GM12878 (cell line): Measurements from ENCODE around the gene PAQR5. TPM values are rescaled to one million over a fixed set of nuclear protein-coding genes. Genes with fewer than 3 reads are reported as not detected.

ENCODE experiments used
- ATAC-seq: fragments of 200-7000 bp; cut with Tn5 transposase; 3 replicates; pipeline ENCODE4 v1.9.1; 2020; ENCODE audit warnings: mild to moderate bottlenecking, moderate library complexity
- BruUV-seq: library from RNA; stranded (reverse); fragments of 400-500 nt; replicated peaks from 2 replicates; lab custom pipeline; 2021; lab: Mats Ljungman, UMichigan
- CTCF ChIA-PET: fragments of 300-600 bp; sonication (Branson Sonifier 250); formaldehyde crosslinking; extraction: SDS; loops from one replicate; lab custom pipeline; 2021; ENCODE audit warnings: inconsistent platforms; lab: Yijun Ruan, JAX
- POLR2A ChIA-PET: fragments of 350-600 bp; formaldehyde crosslinking; extraction: SDS; loops from one replicate; lab custom pipeline; 2021; ENCODE audit warnings: inconsistent platforms; lab: Charles Lee
- RAD21 ChIA-PET: fragments of 300-600 bp; sonication (Branson Sonifier 250); formaldehyde crosslinking; loops from one replicate; lab custom pipeline; 2023; ENCODE audit warnings: antibody characterized with exemption; ENCODE audit not compliant: unreplicated experiment; lab: Charles Lee
- SMC1A ChIA-PET: fragments of 300-600 bp; sonication (Branson Sonifier 250); formaldehyde crosslinking; loops from one replicate; lab custom pipeline; 2023; ENCODE audit not compliant: unreplicated experiment, uncharacterized antibody; lab: Charles Lee
- DNase-seq: peaks from one replicate; pipeline ENCODE4 v3.0.0-alpha.2; 2011; ENCODE audit warnings: low read depth, low spot score
- FAIRE-seq: peaks from 3 replicates; lab custom pipeline; 2011; peaks lifted over from hg19 to GRCh38; lab: Jason Lieb, UNC
- H2AFZ ChIP-seq: 2 replicates; pipeline ENCODE4 v1.6.0; 2011; ENCODE audit warnings: low read depth, low read length, control low read depth; ENCODE audit not compliant: control insufficient read depth
- H3K27ac ChIP-seq: 2 replicates; pipeline ENCODE4 v1.5.1; 2011; ENCODE audit warnings: control low read depth; ENCODE audit not compliant: control insufficient read depth, insufficient read depth
- H3K27me3 ChIP-seq, 2 experiments: replicated peaks in 1 of 2; 2 replicates each; pipeline versions ENCODE4 v1.6.0 to v1.6.1; 2011; ENCODE audit warnings: low read length in 1 of 2; ENCODE audit not compliant: control insufficient read depth in 2 of 2, insufficient read depth in 2 of 2
- H3K36me3 ChIP-seq, 2 experiments: 2 replicates each; pipeline ENCODE4 v1.5.1; 2011; ENCODE audit warnings: low read length in 1 of 2; ENCODE audit not compliant: control insufficient read depth in 2 of 2, insufficient read depth in 2 of 2
- H3K4me1 ChIP-seq: 2 replicates; pipeline ENCODE4 v1.6.1; 2011; ENCODE audit warnings: mild to moderate bottlenecking, low read length, moderate library complexity, mixed read lengths; ENCODE audit not compliant: control insufficient read depth, insufficient read depth
- H3K4me2 ChIP-seq: 2 replicates; pipeline ENCODE4 v1.6.0; 2011; ENCODE audit warnings: control low read depth; ENCODE audit not compliant: control insufficient read depth, insufficient read depth
- H3K4me3 ChIP-seq: fragments of 200-600 bp; sonication (generic); 2 replicates; pipeline ENCODE4 v1.5.1; 2016
- H3K79me2 ChIP-seq: 2 replicates; pipeline ENCODE4 v1.6.0; 2011; ENCODE audit warnings: low read length; ENCODE audit not compliant: control insufficient read depth, insufficient read depth
- H3K9ac ChIP-seq: 2 replicates; pipeline ENCODE4 v1.8.0; 2011; ENCODE audit warnings: low read length, control low read depth, mixed read lengths; ENCODE audit not compliant: control insufficient read depth, insufficient read depth
- H3K9me3 ChIP-seq: replicated peaks from 3 replicates; pipeline ENCODE4 v1.5.1; 2011; ENCODE audit warnings: mild to moderate bottlenecking, low read length; ENCODE audit not compliant: control insufficient read depth, insufficient read depth
- H4K20me1 ChIP-seq: 2 replicates; pipeline ENCODE4 v1.6.0; 2011; ENCODE audit not compliant: control insufficient read depth, insufficient read depth
- CREB1 ChIP-seq: IDR thresholded peaks from 2 replicates; pipeline ENCODE4 v1.6.1; 2012; ENCODE audit warnings: low read depth, mild to moderate bottlenecking, inconsistent platforms
- MTA3 ChIP-seq: IDR thresholded peaks from 2 replicates; pipeline ENCODE4 v1.6.1; 2012; ENCODE audit warnings: low read length, inconsistent platforms, borderline replicate concordance
- MYB ChIP-seq: fragments of 150-350 bp; IDR thresholded peaks from 2 replicates; pipeline ENCODE4 v1.6.1; 2014; ENCODE audit warnings: mild to moderate bottlenecking, low read depth, low read length, borderline replicate concordance
- MYC ChIP-seq: IDR thresholded peaks from 2 replicates; pipeline ENCODE4 v1.6.1; 2011; ENCODE audit warnings: mild to moderate bottlenecking, low read length, moderate library complexity, inconsistent platforms; ENCODE audit not compliant: insufficient read depth, insufficient replicate concordance, insufficient read length, severe bottlenecking
- NRF1 ChIP-seq: conservative IDR thresholded peaks from 2 replicates; pipeline ENCODE4 v1.6.1; 2011; ENCODE audit warnings: mild to moderate bottlenecking, low read depth, low read length, improper control_type of control experiment
- RBBP5 ChIP-seq: fragments of 200-600 bp; sonication (generic); conservative IDR thresholded peaks from 2 replicates; pipeline ENCODE4 v1.6.1; 2016
- SMC3 ChIP-seq: IDR thresholded peaks from 2 replicates; pipeline ENCODE4 v1.6.1; 2011; ENCODE audit warnings: low read length, improper control_type of control experiment, borderline replicate concordance
- USF1 ChIP-seq: IDR thresholded peaks from 2 replicates; pipeline ENCODE4 v1.6.1; 2011; ENCODE audit warnings: borderline replicate concordance, low read depth, mild to moderate bottlenecking, moderate library complexity, mixed read lengths, low read length; ENCODE audit not compliant: insufficient read depth; ENCODE audit errors: extremely low read length
- ZNF384 ChIP-seq: IDR thresholded peaks from 2 replicates; pipeline ENCODE4 v1.6.1; 2012; ENCODE audit warnings: low read depth, mild to moderate bottlenecking, low read length, improper control_type of control experiment, borderline replicate concordance
- WGBS: methylation state at CpG from one replicate; pipeline ENCODE4 v1.1.6; 2016; ENCODE audit warnings: low lambda C conversion rate; ENCODE audit not compliant: insufficient replicate concordance, insufficient coverage; ENCODE audit errors: missing lambda C conversion rate; 5-methylcytosine and 5-hydroxymethylcytosine counted together
- in situ Hi-C: fragments of 300-500 bp; cut with MboI; formaldehyde crosslinking; loops from 9 replicates; pipeline ENCODE4 v1.14.3; 2018; ENCODE audit warnings: mixed read lengths
- intact Hi-C: fragments of 100-400 bp; cut with micrococcal nuclease; formaldehyde crosslinking; loops from one replicate; pipeline ENCODE4 v1.14.2; 2022; ENCODE audit not compliant: unreplicated experiment
- polyA plus RNA-seq, 11 experiments: library from polyadenylated mRNA; depleted of rRNA in 4 of 11; unstranded in 6 of 11; stranded (reverse) in 5 of 11; fragments of >200 nt; fragmentation: Nextera tagmentation in 4 of 11; fragmentation: Illumina TruSeq in 1 of 11; extraction: Ambion mirVana in 4 of 11; extraction: Trizol in 1 of 11; gene quantifications; 1 replicate in 1 of 11; 2 replicates in 10 of 11; pipeline versions ENCODE4 v1.2.1 to v1.2.3, GENCODE V29; 2011 to 2016; ENCODE audit warnings: inconsistent platforms in 2 of 11, missing spikeins in 2 of 11, low read depth in 1 of 11
- total RNA-seq, 4 experiments: library from RNA; depleted of rRNA in 3 of 4; stranded (reverse); fragments of >200 nt in 3 of 4; fragmentation: Illumina TruSeq in 1 of 4; extraction: Trizol in 1 of 4; gene quantifications; 2 replicates each; pipeline versions ENCODE4 v1.2.1 to v1.2.3, GENCODE V29; 2013 to 2021

Gene PAQR5
- total and polyA plus RNA-seq, 10 of the 15 experiments (the other 5 are each of a cell fraction or from before 2014, with no cell fraction given), result 0.02 to 0.03 TPM; not detected in 8

DNA sequence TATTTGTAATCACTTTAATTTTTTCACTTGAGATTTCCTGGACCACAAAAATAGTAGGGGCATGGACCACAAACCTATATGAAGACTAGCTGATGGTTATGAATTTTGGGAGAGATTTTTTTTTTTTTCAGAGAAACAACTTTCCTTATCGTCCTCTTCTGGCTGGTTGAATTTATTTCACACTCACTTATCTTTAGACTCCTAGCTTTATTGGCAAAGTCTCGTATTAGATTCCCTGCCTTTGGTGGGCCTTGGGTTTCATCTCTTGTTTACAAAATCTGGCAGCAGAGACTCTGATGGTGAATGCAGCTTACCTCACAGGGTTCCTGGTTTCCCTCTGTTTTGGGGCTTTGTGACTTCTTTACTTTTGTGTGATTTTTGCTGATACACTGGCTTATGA, 70.9 kb downstream of the PAQR5 start:
- CTCF ChIA-PET, result interaction anchor here (0.6 to 1.0 kb wide), 4 partner anchors 23 to 335 kb away, joined by 3 to 4 read pairs (median 3); no protein-coding TSS in a partner anchor
- H3K4me3 ChIP-seq, result no peak overlapping the region
- ATAC-seq (no peak), DNase-seq (no peak)
- SMC1A ChIA-PET, result no interaction called here
- no peak overlapping the region for H3K9ac ChIP-seq
- no peaks in the 10 kb centered on the region for H3K27me3 ChIP-seq
- 13% methylated on average over 2 of the region's 2 CpGs for WGBS
- BruUV-seq, result no TSS peak
- no peaks in the 10 kb centered on the region for H4K20me1 ChIP-seq
- no peaks in the 10 kb centered on the region for H3K4me1 ChIP-seq
- H3K36me3 ChIP-seq, result no peaks in the 10 kb centered on the region
- TF ChIP-seq MYC, result no peak
- TF ChIP-seq NRF1, result no peak
- no peak for TF ChIP-seq CREB1
- no peak for TF ChIP-seq SMC3
- no peak for TF ChIP-seq MYB
- no peak for TF ChIP-seq MTA3
- TF ChIP-seq USF1, result no peak
- no peak for TF ChIP-seq ZNF384
- no peak for TF ChIP-seq RBBP5
- TF ChIP-seq, all 136 proteins: peak for 0
- ChIA-PET RAD21 (no interaction called here), POLR2A (no interaction called here)
- Histone ChIP-seq H3K9me3 (no peaks in the 10 kb centered on the region), H2AFZ (no peak overlapping the region), H3K27ac (no peak overlapping the region), H3K79me2 (no peaks in the 10 kb centered on the region), H3K4me2 (no peak overlapping the region)
- intact Hi-C loops, result no loop called here
- no peak for FAIRE-seq
- in situ Hi-C loops, result no loop called here
